ENCODE measurements around the gene ACY1.

DNA sequence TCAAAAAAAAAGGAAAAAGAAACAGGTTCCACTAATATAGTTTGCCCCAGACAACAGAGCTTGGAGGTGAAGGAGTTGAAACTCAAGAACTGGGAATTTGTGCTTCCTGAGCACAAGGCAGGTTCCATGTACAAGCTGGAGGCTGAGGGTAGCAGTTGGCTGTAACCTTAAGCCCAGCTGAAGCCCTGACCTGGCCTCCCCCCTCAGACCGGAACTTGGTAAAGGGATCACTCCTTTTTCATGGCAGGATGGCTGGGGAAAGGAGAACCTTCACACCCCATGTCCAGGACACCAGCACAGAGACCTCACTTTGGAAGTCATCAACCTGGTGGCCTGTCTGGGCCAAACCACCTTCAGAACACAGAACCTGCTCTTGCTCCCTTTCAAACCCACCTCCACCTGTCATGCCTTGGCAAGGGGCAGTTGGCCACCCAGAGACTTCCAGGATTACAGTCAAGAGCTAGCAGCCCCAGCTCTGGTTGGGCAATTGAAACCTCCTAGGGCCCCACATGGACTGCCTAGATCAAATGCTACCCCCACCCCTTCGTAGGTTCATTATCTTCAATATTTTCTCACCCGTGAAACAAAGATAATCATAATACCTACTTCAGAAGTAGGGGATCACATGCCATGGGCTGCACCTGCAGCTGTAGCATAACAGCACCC lies 8.8 kb downstream of the ACY1 start:
- TF ChIP-seq, protein P1, sequence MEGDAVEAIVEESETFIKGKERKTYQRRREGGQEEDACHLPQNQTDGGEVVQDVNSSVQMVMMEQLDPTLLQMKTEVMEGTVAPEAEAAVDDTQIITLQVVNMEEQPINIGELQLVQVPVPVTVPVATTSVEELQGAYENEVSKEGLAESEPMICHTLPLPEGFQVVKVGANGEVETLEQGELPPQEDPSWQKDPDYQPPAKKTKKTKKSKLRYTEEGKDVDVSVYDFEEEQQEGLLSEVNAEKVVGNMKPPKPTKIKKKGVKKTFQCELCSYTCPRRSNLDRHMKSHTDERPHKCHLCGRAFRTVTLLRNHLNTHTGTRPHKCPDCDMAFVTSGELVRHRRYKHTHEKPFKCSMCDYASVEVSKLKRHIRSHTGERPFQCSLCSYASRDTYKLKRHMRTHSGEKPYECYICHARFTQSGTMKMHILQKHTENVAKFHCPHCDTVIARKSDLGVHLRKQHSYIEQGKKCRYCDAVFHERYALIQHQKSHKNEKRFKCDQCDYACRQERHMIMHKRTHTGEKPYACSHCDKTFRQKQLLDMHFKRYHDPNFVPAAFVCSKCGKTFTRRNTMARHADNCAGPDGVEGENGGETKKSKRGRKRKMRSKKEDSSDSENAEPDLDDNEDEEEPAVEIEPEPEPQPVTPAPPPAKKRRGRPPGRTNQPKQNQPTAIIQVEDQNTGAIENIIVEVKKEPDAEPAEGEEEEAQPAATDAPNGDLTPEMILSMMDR (conservative IDR thresholded peaks at IDR 0.05): no peak
- no peak for TF ChIP-seq ZFX (IDR thresholded peaks at IDR 0.05)

Measured in C4-2B (cell line).